ENCODE results near the gene ARHGAP40. TPM values are rescaled to one million over a fixed set of nuclear protein-coding genes. Genes with fewer than 3 reads are reported as not detected.

ARHGAP40 gene
- total RNA-seq (1.9 TPM), polyA plus RNA-seq (0.92 TPM)

DNA sequence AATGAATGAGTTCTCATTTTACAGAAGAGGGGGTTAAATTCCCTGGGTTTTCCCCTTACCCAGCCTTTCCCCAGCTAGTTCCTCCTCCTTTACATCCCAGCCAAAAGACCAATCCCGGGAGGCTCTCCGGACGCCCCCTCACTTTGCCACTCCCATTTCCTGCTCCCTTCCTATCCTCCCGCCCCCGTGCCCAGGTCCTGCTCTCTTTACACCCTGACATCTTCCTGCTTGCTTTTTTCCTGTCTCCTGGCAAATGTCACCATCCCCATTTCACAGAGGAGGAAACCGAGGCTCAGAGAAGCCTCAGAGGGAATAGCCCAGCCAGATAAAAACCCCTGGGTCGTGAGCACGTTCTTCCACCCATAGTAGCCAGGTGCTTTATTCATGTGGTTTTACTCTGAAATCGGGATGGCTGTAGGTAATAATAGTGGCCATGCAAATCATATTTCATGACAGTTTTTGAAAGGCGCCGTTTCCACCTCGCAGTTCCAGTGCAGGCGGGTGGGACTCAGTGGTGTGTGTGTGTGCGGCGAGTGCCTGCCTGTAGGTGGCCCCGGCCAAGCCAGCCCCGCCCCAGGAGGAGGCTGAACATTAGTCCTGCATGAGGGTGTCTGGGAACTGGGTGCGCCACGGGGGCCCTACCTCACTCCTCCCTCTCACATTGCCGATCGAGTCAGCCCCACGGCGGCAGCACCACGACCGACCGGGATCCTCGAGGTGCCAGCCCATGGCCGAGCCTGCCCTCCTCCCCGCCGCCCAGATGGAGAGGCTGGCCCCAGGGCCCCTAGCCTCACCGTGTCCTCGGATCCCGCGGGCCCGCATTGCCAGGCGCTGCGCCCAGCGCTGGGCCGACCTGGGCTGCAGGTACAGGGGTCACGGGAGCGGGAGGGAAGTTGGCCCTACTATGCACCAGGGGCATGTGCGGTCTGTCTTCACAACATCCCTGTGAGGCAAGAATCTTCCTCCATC, at the start of gene ARHGAP40:
Gene ARHGAP40 (plus strand): TSS at position 594 of the 969 bp plus-strand sequence.
- Histone ChIP-seq H3K36me3 (ENCODE audit: insufficient read depth) (no peaks in the 10 kb centered on the region), H3K4me3 (ENCODE audit: low read depth, low read length) (no peak within 1 kb of the TSS), H3K27ac (ENCODE audit: low read depth) (no peak within 1 kb of the TSS), H3K4me1 (ENCODE audit: insufficient read depth) (no peaks in the 10 kb centered on the region)
- WGBS = 9% methylated on average over 42 of the region's 42 CpGs
- no peak for DNase-seq (ENCODE audit: extremely low spot score)

DNA sequence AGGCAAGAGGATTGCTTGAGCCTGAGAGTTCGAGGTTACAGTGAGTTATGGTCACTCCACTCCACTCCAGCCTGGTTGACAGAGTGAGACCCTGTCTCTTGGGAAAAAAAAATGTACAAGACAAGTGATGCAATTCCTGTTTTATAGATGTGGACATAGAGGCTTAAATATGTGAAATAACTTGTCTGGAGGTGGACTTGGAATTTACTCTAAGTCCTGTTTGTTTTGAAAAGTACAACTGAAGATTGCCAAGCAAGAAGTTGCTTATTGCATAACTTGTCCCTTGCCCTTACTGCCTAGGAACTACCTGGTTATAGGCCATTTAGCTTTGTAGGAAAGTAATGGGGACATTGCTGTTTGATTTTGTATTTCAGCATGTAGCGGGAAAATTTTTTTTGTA, 46.6 kb upstream of the ARHGAP40 start:
- H3K4me3 ChIP-seq (ENCODE audit: low read depth, low read length) = no peak overlapping the region
- DNase-seq (ENCODE audit: extremely low spot score) = no peak
- H3K36me3 ChIP-seq (ENCODE audit: insufficient read depth) = peaks cover 9% of the 10 kb centered on the region
- no peak overlapping the region for H3K27ac ChIP-seq (ENCODE audit: low read depth)
- 97% methylated on average over 2 of the region's 2 CpGs for WGBS
- no peaks in the 10 kb centered on the region for H3K4me1 ChIP-seq (ENCODE audit: insufficient read depth)

DNA sequence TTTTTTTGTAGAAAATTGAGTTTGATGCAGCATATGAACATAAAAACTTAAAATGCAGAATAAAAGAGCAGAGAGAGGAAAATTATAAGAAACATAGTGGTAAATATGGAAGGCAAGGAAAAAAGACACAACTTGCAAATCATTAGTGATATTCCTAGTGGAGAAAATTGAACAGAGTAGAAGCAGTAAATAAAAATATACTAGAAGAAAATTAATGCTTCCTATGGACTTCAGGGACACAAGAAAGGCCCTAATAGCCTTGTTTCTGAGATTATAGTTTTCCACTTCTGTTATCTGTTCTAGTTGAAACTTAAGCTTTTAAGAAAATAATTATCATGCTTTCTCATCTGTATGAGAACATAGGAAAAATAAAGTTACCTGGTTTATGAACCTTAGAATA, 46.2 kb upstream of the ARHGAP40 start:
- H3K27ac ChIP-seq (ENCODE audit: low read depth) = no peak overlapping the region
- H3K4me3 ChIP-seq (ENCODE audit: low read depth, low read length) = no peak overlapping the region
- H3K36me3 ChIP-seq (ENCODE audit: insufficient read depth) = peaks cover 9% of the 10 kb centered on the region
- H3K4me1 ChIP-seq (ENCODE audit: insufficient read depth) = no peaks in the 10 kb centered on the region
- DNase-seq (ENCODE audit: extremely low spot score) = no peak

DNA sequence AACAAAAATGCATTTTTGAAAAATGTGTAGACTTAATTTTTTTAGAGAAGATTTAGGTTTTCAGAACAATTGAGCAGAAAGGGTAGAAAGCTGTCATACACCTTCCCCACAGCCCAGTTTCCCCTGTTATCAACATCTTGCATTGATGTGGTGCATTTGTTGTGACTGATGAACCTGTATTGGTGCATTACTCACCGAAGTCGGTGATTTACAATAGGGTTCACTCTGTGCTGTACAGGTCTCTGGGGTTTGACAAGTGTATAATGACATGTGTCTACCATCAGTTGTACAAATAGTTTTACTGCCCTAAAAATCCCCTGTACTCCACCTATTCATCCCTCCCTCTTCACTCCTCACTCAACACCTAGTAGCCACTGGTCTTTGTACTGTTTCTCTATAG, 44.4 kb upstream of the ARHGAP40 start:
- Histone ChIP-seq H3K4me1 (ENCODE audit: insufficient read depth) (no peaks in the 10 kb centered on the region), H3K4me3 (ENCODE audit: low read depth, low read length) (no peak overlapping the region), H3K27ac (ENCODE audit: low read depth) (no peak overlapping the region), H3K36me3 (ENCODE audit: insufficient read depth) (peaks cover 7% of the 10 kb centered on the region)
- WGBS = 98% methylated on average over 2 of the region's 2 CpGs
- DNase-seq (ENCODE audit: extremely low spot score) = no peak

DNA sequence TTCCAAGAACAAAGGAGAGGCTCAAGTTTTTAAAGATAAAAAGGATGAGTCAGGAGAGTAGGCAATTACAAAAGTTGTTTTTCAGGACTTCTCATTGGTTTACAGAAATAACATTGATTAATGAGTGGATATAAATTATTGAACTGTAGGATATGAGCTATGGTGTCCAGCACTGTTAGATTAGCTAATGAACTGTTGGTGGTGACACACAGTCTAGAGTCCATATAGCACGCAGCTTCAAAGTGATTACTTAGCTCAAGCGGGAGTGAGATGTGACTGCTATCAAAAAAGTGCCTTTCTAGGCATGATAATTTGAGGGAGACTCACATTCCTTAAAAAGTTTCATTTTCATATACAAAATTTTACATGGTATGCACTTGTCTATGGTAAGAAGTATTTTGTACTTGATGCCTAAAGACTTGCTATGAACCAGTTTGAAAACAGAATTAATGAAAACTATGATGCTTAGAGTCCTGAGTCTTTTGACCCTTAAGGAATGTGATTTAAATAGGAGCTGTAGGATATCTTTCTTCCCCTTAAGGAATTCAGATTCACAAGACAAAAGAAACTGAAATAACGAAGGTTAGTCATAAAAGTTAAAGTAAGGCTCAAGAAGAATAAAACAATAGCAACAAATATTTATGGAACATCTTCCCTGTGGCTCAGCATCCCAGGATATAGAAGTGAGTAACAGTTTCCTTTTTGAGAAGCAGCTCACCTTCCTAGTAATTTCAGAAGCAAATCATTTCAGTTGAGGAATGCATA, 42.8 kb upstream of the ARHGAP40 start:
- Histone ChIP-seq H3K4me3 (ENCODE audit: low read depth, low read length) (no peak overlapping the region), H3K36me3 (ENCODE audit: insufficient read depth) (peaks cover 8% of the 10 kb centered on the region), H3K4me1 (ENCODE audit: insufficient read depth) (no peaks in the 10 kb centered on the region), H3K27ac (ENCODE audit: low read depth) (no peak overlapping the region)
- DNase-seq (ENCODE audit: extremely low spot score) = no peak
- 99% methylated on average over 3 of the region's 3 CpGs for WGBS

DNA sequence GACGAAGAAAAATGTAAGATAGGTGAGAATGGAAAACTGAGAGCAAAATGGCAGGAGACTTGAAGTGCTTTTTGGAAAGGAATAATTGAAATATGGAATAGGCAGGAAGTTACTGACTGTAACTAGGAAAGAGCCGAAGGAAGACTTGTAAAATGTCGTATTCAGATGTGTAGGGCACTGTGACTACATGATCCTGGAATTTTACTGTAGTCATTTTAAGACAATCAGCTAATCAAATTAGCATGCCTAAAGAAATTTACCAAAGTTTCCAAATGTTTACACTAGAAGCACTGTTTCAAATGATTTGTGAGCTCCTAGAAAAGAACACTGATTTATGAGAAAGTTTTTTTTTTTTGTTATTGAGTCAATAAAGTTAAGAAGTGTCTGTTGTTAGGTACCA, 41.8 kb upstream of the ARHGAP40 start:
- no peaks in the 10 kb centered on the region for H3K4me1 ChIP-seq (ENCODE audit: insufficient read depth)
- WGBS = 85% methylated on average over 3 of the region's 3 CpGs
- peaks cover 8% of the 10 kb centered on the region for H3K36me3 ChIP-seq (ENCODE audit: insufficient read depth)
- H3K4me3 ChIP-seq (ENCODE audit: low read depth, low read length) = no peak overlapping the region
- no peak overlapping the region for H3K27ac ChIP-seq (ENCODE audit: low read depth)
- DNase-seq (ENCODE audit: extremely low spot score) = no peak

DNA sequence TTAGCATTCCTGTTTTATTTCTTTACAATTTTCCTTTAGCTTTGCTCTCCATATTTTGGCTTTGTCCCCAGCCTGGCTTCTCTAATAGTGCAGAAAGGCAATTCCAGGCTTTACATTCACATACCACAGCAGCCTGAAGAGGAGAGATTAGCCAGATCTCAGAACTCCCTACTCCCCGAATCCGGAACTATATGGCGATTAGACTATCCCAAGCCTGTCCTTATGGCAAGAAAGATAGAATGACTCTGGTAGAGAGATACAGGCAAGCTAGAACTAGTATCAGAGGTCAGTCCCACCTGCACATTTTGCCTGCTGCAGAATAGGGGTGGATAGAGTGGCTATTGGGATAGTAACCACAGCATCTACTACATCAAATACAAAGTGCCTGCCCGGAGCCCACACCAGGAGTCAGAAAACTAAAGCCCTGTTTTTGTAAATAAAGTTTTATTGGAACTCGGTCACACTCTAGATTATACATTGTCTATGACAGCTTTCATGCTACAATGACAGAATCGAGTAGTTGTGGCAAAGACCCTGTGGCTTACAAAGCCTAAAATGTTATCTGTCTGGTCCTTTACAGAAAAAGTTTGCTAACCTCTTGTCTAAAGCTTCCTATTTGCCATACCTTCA, 37.7 kb upstream of the ARHGAP40 start:
- H3K27ac ChIP-seq (ENCODE audit: low read depth) = no peak overlapping the region
- DNase-seq (ENCODE audit: extremely low spot score) = no peak
- H3K36me3 ChIP-seq (ENCODE audit: insufficient read depth) = peaks cover 6% of the 10 kb centered on the region
- H3K4me3 ChIP-seq (ENCODE audit: low read depth, low read length) = no peak overlapping the region
- H3K4me1 ChIP-seq (ENCODE audit: insufficient read depth) = no peaks in the 10 kb centered on the region
- WGBS = 93% methylated on average over 6 of the region's 6 CpGs

DNA sequence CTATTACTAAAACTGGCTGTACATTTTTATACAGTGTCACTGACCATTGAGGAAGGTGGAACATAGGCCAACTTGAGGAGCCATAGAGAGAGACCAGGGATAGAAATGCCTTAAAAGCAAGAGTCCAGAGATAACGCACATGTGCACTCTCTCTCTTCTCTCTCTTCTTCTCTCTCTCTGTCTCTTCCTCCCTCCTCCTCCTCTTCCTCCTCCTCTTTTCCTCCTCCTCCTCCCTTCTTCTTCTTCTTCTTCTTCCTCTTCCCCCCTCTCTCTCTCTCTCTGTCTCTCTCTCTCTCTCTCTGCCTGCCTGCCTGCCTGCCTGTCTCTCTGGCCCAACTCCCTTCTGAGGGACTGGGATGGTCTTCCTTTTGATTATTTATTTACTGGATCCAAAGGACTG, 36.9 kb upstream of the ARHGAP40 start:
- no peak for DNase-seq (ENCODE audit: extremely low spot score)
- WGBS = 91% methylated on average over 1 of the region's 1 CpG
- Histone ChIP-seq H3K4me1 (ENCODE audit: insufficient read depth) (no peaks in the 10 kb centered on the region), H3K27ac (ENCODE audit: low read depth) (no peak overlapping the region), H3K36me3 (ENCODE audit: insufficient read depth) (peaks cover 6% of the 10 kb centered on the region), H3K4me3 (ENCODE audit: low read depth, low read length) (no peak overlapping the region)

DNA sequence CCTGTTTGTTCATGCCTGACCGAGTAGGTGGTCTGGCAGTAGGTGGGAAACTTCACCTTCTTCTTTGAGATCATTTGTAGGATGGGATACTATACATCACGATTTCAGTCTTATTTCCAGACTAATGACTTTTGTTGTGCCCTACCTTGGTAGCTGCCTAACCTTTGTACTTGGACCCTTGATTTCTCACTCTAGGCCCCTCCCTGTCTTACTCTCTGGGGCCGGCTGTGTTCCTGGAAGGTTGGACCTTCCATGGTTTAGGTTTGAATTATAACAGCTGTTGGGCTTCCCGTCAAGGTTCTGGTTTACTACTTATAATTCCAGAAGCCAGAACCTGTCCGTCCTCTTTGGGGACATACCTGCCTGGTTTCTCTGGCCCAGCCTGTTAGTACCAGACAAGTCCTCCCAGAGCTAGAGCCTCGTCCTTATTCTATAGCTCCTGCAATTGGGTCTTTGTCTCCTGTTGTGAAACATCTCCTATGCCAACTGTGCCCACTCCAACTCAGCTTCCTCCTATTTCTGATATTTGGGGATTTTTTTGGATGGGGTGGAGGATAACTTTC, 35.5 kb upstream of the ARHGAP40 start:
- DNase-seq (ENCODE audit: extremely low spot score) = no peak
- Histone ChIP-seq H3K27ac (ENCODE audit: low read depth) (no peak overlapping the region), H3K4me1 (ENCODE audit: insufficient read depth) (no peaks in the 10 kb centered on the region), H3K36me3 (ENCODE audit: insufficient read depth) (peaks cover 6% of the 10 kb centered on the region), H3K4me3 (ENCODE audit: low read depth, low read length) (no peak overlapping the region)
- 85% methylated on average over 6 of the region's 6 CpGs for WGBS

DNA sequence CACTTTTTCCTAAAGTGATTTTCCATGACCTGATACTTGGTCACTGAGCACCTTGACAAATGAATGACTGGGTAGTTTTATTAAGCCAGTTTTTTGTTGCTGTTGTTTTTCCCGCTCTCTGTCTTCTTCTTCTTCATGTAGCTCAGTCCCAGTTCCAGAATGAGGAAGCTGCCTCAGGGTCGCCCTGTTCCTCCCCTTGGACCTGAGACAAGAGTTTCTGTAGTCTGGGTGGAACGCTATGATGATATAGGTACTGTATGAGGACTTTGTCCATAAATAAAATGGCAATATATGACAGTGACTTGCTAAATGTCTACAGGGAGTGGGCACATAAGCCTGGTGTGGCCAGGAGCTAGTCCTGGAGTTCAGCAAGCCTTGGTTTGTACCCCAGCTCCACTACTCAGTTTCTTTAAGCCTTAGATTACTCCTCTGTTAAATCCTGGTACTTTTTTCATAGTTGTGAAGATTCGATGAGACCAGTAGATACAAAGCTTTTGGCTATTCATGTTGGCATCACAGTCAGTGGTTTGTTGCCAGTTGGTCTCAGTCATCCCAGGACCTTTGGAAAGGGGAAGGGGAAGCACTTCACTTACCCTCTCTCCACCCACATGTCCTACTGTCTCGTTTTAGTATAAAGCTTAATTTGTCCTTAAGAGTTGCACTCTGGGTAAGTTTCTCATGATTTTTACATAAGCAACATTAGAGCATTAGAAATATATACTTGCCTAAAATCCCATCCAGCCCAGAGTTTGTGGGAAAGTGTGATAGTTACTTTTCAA, 31.7 kb upstream of the ARHGAP40 start:
- no peak overlapping the region for H3K27ac ChIP-seq (ENCODE audit: low read depth)
- no peaks in the 10 kb centered on the region for H3K4me1 ChIP-seq (ENCODE audit: insufficient read depth)
- DNase-seq (ENCODE audit: extremely low spot score) = no peak
- H3K36me3 ChIP-seq (ENCODE audit: insufficient read depth) = peaks cover 2% of the 10 kb centered on the region
- 83% methylated on average over 5 of the region's 5 CpGs for WGBS
- no peak overlapping the region for H3K4me3 ChIP-seq (ENCODE audit: low read depth, low read length)

DNA sequence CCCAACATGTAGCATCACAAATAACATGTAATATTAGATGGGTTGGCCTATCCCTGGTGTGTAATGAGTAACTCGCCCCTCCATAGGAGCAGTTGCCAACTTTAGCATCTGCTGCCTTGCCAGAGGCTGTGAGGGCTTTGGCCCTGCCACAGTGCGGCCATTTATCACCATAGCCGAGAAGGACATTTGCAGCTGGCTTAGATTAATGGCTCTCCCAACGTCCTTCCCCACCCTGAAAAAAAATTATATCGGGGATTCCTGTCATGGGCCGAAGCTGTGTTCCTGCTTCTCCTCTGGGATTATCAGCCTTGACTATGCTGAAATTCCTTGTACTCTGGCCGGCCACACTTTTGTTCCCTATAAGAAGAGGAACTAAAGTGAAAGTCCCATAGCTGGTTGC, 28.2 kb upstream of the ARHGAP40 start:
- Histone ChIP-seq H3K4me1 (ENCODE audit: insufficient read depth) (no peaks in the 10 kb centered on the region), H3K36me3 (ENCODE audit: insufficient read depth) (peaks cover under 1% of the 10 kb centered on the region), H3K27ac (ENCODE audit: low read depth) (no peak overlapping the region), H3K4me3 (ENCODE audit: low read depth, low read length) (no peak overlapping the region)
- 69% methylated on average over 7 of the region's 7 CpGs for WGBS
- DNase-seq (ENCODE audit: extremely low spot score) = no peak

DNA sequence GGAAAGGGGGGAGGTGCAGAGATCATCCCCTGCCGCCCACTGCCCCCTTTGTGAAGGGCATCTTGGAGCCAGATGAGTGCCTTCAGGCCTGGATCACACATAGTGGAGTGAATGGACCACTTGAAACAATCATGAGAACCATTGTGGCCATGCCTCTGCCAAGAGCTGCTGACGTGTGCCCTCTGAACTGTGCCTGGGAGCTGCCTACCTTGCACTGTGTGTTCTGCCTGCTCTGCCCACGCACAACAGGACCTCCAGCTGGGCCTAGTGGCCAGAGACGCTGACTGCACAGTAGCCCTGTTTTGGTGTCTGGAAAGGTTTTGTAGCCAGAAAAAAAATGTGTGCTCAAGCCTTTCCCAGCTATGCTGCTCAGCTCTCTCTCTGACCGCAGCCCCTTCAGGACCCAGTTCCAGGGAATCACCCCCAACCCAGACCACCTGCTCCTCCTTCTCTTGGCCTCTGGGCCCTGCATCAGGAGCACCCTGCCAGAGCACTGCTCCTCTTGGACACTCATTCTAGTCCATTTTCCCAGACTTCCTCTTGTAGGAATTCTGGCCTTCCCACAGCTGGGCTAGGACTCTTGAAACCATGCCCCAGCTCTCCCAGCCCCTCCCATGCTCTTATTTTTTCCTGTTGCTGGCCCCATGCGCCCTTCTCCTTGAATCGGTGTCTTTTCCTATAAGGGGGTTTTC, 22.2 kb upstream of the ARHGAP40 start:
- Histone ChIP-seq H3K4me1 (ENCODE audit: insufficient read depth) (no peaks in the 10 kb centered on the region), H3K36me3 (ENCODE audit: insufficient read depth) (no peaks in the 10 kb centered on the region), H3K27ac (ENCODE audit: low read depth) (no peak overlapping the region), H3K4me3 (ENCODE audit: low read depth, low read length) (no peak overlapping the region)
- 61% methylated on average over 7 of the region's 7 CpGs for WGBS
- no peak for DNase-seq (ENCODE audit: extremely low spot score)
